GM18858 (cell line): ENCODE data around the gene DUOXA2.
"Not testable (repeated sequence)": the region's sequence is repeated elsewhere in the genome, so short reads cannot be mapped to it uniquely, and the experiment has no call there.

ENCODE experiments used
- ATAC-seq: cut with Tn5 transposase; IDR thresholded peaks from one replicate; pipeline ENCODE4 v1.9.1; 2021; ENCODE audit not compliant: unreplicated experiment

DUOXA2 gene

GRCh38 chr15:45094358-45094730 is 19.8 kb upstream of the DUOXA2 start:
- no peak for ATAC-seq

- no peak for ATAC-seq
Measured at GRCh38 chr15:45095661-45096060, 18.5 kb upstream of the DUOXA2 start.

- ATAC-seq, result no peak
Measured at GRCh38 chr15:45097466-45097865, 16.7 kb upstream of the DUOXA2 start.

- ATAC-seq, result no peak
Measured at GRCh38 chr15:45099549-45100165, 14.5 kb upstream of the DUOXA2 start.

- ATAC-seq, result no peak
Measured at GRCh38 chr15:45100884-45101625, 13.1 kb upstream of the DUOXA2 start.

GRCh38 chr15:45101749-45102148 is 12.4 kb upstream of the DUOXA2 start:
- ATAC-seq, result no peak

GRCh38 chr15:45102226-45102625 is 11.9 kb upstream of the DUOXA2 start:
- no peak for ATAC-seq

- ATAC-seq, result not testable (repeated sequence)
Measured at GRCh38 chr15:45104170-45104569, 10.0 kb upstream of the DUOXA2 start.

GRCh38 chr15:45105586-45105985 is 8.5 kb upstream of the DUOXA2 start:
- no peak for ATAC-seq

GRCh38 chr15:45106002-45106790 is 7.9 kb upstream of the DUOXA2 start:
- no peak for ATAC-seq

GRCh38 chr15:45107941-45108630 is 6.0 kb upstream of the DUOXA2 start:
- ATAC-seq, result no peak

GRCh38 chr15:45110256-45110820 is 3.8 kb upstream of the DUOXA2 start:
- no peak for ATAC-seq

- ATAC-seq, result no peak
Measured at GRCh38 chr15:45111390-45112142, 2.6 kb upstream of the DUOXA2 start.

- no peak for ATAC-seq
Measured at GRCh38 chr15:45112143-45112590, 2.0 kb upstream of the DUOXA2 start.

GRCh38 chr15:45112591-45113379 is 1.3 kb upstream of the DUOXA2 start:
- ATAC-seq, result no peak

GRCh38 chr15:45113380-45113990 is 641 bp upstream of the DUOXA2 start:
- ATAC-seq, result no peak

- no peak for ATAC-seq
Measured at GRCh38 chr15:45114751-45115085, 592 bp downstream of the DUOXA2 start.

GRCh38 chr15:45115312-45115820 is 1.2 kb downstream of the DUOXA2 start:
- no peak for ATAC-seq

GRCh38 chr15:45116006-45116481 is 1.9 kb downstream of the DUOXA2 start:
- ATAC-seq, result no peak
